HAP-1 (cell line): Measurements from ENCODE around the gene PCID2.

Experiments used
- DNase-seq, 2 experiments: peaks; one replicate each; pipeline ENCODE4 v3.0.0-alpha.2; 2016 to 2020; ENCODE audit warnings: low spot score in 2 of 2
- H3K27me3 ChIP-seq: fragments of 250-450 bp; sonication (Bioruptor Pico); 2 replicates; pipeline ENCODE4 v1.5.1; 2020; ENCODE audit warnings: low read depth, mild to moderate bottlenecking, moderate library complexity
- H3K36me3 ChIP-seq: fragments of 250-450 bp; sonication (Bioruptor Pico); replicated peaks from 2 replicates; pipeline ENCODE4 v1.5.1; 2020; ENCODE audit warnings: mild to moderate bottlenecking
- H3K4me1 ChIP-seq: fragments of 250-450 bp; sonication (Bioruptor Pico); 2 replicates; pipeline ENCODE4 v1.5.1; 2020; ENCODE audit warnings: mild to moderate bottlenecking
- H3K4me3 ChIP-seq: fragments of 250-450 bp; sonication (Bioruptor Pico); 2 replicates; pipeline ENCODE4 v1.5.1; 2020; ENCODE audit warnings: mild to moderate bottlenecking, moderate library complexity
- H3K9me3 ChIP-seq: fragments of 250-450 bp; sonication (Bioruptor Pico); 2 replicates; pipeline ENCODE4 v1.5.1; 2020; ENCODE audit warnings: mild to moderate bottlenecking, moderate library complexity
- in situ Hi-C: fragments of 300-500 bp; cut with MboI; formaldehyde crosslinking; loops from 3 replicates; pipeline ENCODE4 v1.14.3; 2020; ENCODE audit warnings: low sequenced_read_pairs, inconsistent platforms, mixed read lengths

Gene PCID2

DNA sequence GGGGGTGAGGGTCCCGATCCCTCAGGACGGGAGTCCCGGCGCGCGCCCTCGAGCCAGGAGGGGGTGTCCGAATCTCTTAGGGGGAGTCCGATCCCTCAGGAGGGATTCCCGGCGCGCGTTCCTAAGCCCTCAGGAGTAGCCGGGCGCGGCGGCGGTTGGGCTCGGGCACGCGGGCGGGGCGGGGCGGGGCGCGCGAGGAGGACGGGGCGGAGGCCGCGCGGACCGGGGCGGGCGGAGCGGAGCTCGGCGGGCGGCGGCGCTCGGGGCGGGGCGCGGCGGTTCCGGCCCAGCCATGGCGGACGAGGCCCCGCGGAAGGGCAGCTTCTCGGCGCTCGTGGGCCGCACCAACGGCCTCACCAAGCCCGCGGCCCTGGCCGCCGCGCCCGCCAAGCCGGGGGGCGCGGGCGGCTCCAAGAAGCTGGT, 878 bp upstream of the PCID2 start, which contains the start of gene CUL4A:
Gene CUL4A, plus strand, starts transcription at position 278 of the 423 bp plus-strand sequence. Its CDS starts 15 bp downstream, at position 293.
- peak; percentile 58 to 89 for DNase-seq
- peaks cover 44% of the 10 kb centered on the region for H3K36me3 ChIP-seq
- H3K4me3 ChIP-seq: peak within 1 kb of the TSS; percentile 98
- H3K9me3 ChIP-seq: no peaks in the 10 kb centered on the region
- no peaks in the 10 kb centered on the region for H3K27me3 ChIP-seq
- H3K4me1 ChIP-seq: peaks cover 21% of the 10 kb centered on the region
- in situ Hi-C loops: no loop called here

DNA sequence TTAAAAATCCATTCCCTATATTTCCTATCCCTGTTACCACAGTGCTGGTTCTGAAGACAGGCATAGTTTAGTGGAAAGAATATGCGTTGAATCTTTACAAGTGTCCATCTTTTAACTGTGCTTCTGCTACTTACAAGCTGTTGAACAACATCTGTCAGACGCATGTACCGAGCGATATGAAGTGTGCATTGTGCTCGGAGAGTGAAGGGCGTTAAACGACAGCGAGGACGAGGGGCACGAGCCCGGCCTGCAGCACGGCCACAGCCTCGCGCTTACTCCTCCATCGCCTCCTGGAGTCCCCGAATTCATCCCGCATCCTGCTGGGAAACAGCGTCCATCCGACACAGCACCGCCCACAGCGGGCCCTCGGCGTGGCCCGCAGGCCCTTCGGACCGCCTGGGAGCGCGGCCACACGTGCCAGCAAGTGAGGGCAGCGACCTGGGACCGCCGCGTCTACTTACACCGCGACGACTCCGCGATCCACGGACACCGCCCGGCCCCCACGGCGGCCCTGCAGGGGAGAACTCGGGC, 514 bp downstream of the PCID2 start:
- peaks cover 47% of the 10 kb centered on the region for H3K36me3 ChIP-seq
- in situ Hi-C loops: no loop called here
- H3K4me3 ChIP-seq: peak overlapping the region; percentile 98
- peak; percentile 4 to 48 for DNase-seq
- no peaks in the 10 kb centered on the region for H3K9me3 ChIP-seq
- H3K4me1 ChIP-seq: peaks cover 21% of the 10 kb centered on the region
- H3K27me3 ChIP-seq: no peaks in the 10 kb centered on the region

DNA sequence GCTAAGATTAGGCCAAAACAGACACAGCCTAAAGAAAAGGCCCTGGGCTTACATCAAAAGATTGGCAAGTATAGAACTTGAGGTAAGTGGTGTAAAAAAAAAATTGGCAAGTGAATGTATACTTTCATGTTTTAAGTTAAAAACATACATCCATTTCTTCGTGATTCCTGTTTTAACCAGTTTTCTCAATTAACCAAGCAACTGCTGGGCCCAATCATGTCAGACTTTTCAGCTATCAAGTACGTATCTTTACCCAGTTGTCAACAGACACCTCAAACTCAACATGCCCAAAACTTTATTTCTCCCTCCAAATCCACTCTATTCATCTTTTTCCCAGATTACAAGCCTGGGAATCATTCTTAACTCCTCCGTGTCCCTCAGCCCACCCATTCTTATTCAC, 1.0 kb downstream of the PCID2 start:
- in situ Hi-C loops: no loop called here
- Histone ChIP-seq H3K27me3 (no peaks in the 10 kb centered on the region), H3K4me3 (peak overlapping the region; percentile 98), H3K36me3 (peaks cover 47% of the 10 kb centered on the region), H3K4me1 (peaks cover 21% of the 10 kb centered on the region), H3K9me3 (no peaks in the 10 kb centered on the region)
- no peak for DNase-seq

DNA sequence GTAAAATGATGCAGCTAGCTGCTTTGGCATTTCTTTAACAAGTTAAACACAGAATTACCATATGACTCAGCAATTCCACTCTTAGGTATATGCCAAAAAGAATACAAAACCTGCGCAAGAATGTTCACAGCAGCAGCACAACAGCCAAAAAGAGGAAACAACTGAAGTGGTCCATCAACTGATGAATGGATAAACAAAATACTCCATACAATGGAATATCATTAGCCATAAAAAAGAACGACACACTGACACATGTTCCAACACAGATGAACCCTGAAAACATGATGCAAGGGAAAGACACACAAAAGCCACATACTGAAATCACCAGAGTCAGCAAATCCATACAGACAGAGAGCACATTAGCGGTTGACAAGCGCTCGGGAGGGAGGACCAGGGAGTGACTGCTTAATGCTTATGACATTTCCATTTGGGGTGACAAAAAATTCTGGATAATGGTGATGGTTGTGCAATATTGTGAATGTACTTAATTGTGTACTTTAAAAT, 3.0 kb downstream of the PCID2 start:
- no peak for DNase-seq
- no peak overlapping the region for H3K4me3 ChIP-seq
- H3K36me3 ChIP-seq: peaks cover 33% of the 10 kb centered on the region
- in situ Hi-C loops: no loop called here
- H3K4me1 ChIP-seq: peaks cover 18% of the 10 kb centered on the region
- H3K9me3 ChIP-seq: no peaks in the 10 kb centered on the region
- no peaks in the 10 kb centered on the region for H3K27me3 ChIP-seq

DNA sequence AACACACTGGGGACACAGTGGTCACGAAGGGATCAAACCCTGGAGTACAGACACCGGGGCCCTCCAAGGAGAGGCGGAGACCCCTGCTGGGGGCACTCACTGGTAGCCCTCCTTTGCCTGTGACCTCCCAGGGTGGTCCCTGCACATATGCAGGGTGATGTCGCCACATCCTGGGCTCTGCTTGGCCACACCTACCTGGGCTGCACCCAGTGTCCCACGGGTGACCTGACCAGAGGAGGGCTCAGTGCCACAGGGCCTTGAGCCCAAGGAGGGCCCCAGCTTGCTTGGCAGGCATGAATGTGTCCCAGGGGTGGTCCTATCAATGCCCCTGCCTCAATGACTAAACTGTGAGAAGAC, 4.1 kb downstream of the PCID2 start:
- in situ Hi-C loops: no loop called here
- no peak overlapping the region for H3K4me3 ChIP-seq
- H3K36me3 ChIP-seq: peaks cover 41% of the 10 kb centered on the region
- H3K9me3 ChIP-seq: no peaks in the 10 kb centered on the region
- no peak for DNase-seq
- H3K4me1 ChIP-seq: peaks cover 18% of the 10 kb centered on the region
- H3K27me3 ChIP-seq: no peaks in the 10 kb centered on the region

DNA sequence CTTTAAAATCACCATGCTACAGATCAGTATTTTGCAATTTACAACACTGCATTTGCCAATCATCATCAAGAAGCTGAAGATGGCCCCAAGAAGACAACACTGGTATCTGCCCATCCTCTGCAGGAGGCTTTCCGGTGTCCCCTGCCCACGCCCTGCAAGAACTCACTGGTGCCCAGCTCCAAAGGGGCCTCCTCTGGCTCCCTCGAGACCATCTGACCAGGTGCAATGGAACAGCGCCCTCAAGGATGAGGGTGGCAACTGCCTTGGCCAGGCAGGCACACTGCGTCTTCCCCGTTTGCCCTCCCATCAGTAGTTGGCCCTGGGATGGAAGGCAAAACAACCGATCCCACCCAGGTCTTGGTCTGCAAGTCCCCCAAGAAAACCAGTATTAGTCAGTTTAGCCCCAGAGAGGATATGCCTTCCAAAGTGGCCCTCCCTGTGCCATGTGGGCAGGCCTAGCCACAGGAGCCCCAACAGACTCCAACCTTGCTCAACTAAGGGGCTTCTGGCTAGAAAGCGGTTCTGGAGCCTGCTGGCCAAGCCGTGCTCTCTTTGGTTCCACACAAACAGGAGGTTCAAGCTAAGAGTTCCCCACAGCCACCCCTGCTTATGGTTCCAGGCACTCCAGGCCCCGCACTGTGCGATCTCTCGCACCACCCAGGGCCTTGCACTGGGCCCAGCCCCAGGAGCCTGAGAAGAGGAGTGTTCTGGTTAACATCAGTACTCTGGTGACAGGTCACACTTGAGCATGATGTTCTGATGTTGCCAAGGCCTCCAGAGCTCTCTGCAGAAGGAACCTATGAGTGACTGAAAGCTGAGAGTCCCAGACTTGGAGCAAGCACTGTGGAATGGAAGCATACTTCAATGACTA, 4.7 kb downstream of the PCID2 start:
- in situ Hi-C loops: no loop called here
- H3K9me3 ChIP-seq: no peaks in the 10 kb centered on the region
- H3K27me3 ChIP-seq: no peaks in the 10 kb centered on the region
- H3K4me3 ChIP-seq: no peak overlapping the region
- H3K4me1 ChIP-seq: peaks cover 18% of the 10 kb centered on the region
- H3K36me3 ChIP-seq: peaks cover 47% of the 10 kb centered on the region
- no peak for DNase-seq

DNA sequence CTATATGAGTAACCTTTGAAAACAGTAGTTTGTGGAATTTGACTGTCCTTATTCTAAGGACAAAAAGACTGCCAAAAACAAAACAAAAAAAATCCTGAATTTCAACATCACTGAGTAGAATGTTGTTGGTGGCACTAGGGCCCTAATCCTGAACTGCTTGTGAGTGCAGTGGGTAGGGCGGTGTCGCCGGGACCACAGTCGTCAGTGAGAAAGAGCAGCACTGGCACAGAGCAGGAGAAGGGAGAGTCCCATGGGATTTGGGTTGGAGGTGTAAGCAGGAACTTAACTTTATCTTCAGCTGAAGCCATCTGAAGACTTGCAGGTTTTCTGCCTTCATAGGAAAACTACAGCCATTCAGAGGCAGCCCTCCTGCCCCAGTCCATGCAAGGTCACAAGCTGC, 5.6 kb downstream of the PCID2 start:
- in situ Hi-C loops: no loop called here
- no peaks in the 10 kb centered on the region for H3K27me3 ChIP-seq
- peaks cover 52% of the 10 kb centered on the region for H3K36me3 ChIP-seq
- no peak for DNase-seq
- no peaks in the 10 kb centered on the region for H3K9me3 ChIP-seq
- H3K4me3 ChIP-seq: no peak overlapping the region
- H3K4me1 ChIP-seq: peaks cover 18% of the 10 kb centered on the region

DNA sequence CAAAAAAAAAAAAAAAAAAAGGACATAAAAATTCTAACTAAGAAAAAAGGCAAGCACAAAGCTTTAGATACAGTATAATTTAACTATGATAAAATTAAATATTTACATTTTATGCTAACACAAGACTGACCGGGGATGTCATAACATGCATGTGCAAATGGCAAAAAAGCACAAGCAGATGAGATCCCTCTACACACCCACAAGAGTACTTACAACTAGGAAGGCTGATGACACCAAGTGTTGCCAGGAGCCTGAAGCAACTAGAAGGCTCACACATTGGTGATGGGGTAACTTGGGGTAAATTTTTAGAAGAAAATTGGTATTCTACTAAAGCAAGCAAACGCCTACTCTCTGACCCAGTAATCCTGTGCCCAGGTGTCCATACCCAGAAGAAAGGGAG, 6.7 kb downstream of the PCID2 start:
- no peak for DNase-seq
- H3K4me3 ChIP-seq: no peak overlapping the region
- H3K4me1 ChIP-seq: peaks cover 12% of the 10 kb centered on the region
- no peaks in the 10 kb centered on the region for H3K27me3 ChIP-seq
- H3K9me3 ChIP-seq: no peaks in the 10 kb centered on the region
- in situ Hi-C loops: no loop called here
- peaks cover 61% of the 10 kb centered on the region for H3K36me3 ChIP-seq

DNA sequence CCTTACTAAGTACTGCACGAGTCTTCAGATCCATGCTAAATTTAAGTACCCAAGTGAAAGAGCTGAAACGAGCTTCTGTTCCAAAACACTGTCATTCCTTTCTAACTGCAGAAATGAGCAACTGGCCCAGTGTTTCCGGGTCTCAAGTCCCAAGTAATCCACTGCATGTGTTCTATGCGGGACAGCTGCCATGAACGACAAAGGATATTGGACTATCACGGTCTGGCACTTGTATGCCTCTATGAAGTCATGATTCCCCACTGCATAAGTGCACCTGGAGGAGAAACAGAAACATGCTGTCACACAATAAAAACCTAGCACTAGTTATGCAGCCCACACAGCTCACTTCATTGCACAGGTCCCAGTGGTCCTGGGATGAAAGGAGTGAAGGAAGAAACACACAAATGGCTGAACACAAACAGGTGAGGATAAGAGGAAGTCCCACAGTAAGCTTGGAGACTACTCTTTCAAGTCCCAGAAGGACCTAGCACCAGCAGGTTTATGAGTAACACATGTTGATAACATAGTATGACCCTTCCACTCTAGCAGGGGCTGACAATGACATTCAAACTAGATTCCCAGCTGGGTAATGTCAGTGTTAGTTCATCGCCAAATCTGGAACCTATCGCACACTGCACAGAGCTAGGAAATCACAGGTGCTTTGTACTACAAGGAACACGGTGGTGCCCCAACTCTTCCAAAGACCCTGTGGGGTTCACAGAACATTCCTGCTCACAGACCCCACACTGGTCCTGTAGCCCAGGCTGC, 11.3 kb downstream of the PCID2 start:
- no peak for DNase-seq
- no peaks in the 10 kb centered on the region for H3K27me3 ChIP-seq
- no peaks in the 10 kb centered on the region for H3K9me3 ChIP-seq
- in situ Hi-C loops: no loop called here
- no peaks in the 10 kb centered on the region for H3K4me1 ChIP-seq
- peaks cover 72% of the 10 kb centered on the region for H3K36me3 ChIP-seq
- no peak overlapping the region for H3K4me3 ChIP-seq

DNA sequence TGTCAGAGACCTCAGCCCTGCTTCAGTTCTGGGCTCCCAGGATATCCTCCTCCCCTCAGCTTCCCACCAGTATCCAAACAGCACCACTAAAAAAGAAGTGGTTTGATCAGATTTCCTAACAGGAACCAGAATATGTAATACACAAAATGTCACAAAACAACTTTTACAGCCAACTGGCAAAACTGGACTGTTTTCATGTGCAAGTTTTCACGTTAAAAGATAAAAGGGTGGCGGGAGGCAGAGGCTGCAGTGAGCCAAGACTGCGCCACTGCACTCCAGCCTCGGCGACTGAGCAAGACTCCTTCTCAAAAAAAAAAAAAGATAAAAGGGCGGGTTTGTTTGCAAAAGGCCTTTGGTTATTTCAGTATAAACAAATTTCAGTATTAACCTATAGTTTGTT, 13.1 kb downstream of the PCID2 start:
- in situ Hi-C loops: no loop called here
- Histone ChIP-seq H3K36me3 (peaks cover 77% of the 10 kb centered on the region), H3K4me1 (no peaks in the 10 kb centered on the region), H3K4me3 (no peak overlapping the region), H3K27me3 (no peaks in the 10 kb centered on the region), H3K9me3 (no peaks in the 10 kb centered on the region)
- DNase-seq: no peak

DNA sequence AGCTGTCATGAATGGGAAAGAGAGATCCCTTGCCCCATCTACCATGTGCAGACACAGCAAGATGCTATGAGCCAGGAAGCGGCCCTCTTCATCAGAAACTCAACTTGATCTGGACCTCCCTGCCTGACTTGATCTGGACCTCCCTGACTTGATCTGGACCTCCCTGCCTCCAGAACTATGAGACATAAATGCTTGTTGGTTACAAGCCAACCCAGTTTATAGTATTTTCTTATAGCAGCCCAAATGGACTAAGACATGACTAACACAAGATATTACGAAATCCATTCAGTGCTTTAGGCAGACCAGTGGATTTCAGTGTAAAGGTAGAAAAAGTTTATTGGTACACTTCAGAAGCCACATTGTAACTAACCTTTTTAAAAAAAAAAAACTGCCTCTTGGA, 15.6 kb downstream of the PCID2 start:
- Histone ChIP-seq H3K27me3 (no peaks in the 10 kb centered on the region), H3K4me3 (no peak overlapping the region), H3K9me3 (no peaks in the 10 kb centered on the region), H3K4me1 (no peaks in the 10 kb centered on the region), H3K36me3 (peaks cover 67% of the 10 kb centered on the region)
- no peak for DNase-seq
- in situ Hi-C loops: no loop called here

DNA sequence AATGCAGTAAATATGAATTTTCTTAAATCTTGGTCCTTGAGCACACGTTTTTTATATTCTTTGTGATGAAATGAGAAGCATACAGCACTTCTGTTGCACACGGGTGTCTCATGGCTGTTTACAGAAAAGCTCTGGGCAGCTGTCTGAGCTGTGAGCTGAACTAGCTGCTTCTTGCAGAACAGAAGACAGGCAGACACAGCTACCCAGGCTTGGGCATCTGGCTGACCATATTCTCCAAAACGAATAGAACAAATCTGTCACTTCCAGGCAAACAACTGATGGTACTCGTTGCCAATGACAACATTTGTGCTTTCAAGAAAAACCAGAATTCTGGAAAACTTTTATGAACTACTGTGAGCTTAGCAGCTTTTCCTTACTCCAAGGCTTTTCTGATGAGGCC, 16.2 kb downstream of the PCID2 start:
- H3K27me3 ChIP-seq: no peaks in the 10 kb centered on the region
- in situ Hi-C loops: no loop called here
- no peak overlapping the region for H3K4me3 ChIP-seq
- no peaks in the 10 kb centered on the region for H3K4me1 ChIP-seq
- no peak for DNase-seq
- H3K9me3 ChIP-seq: no peaks in the 10 kb centered on the region
- peaks cover 66% of the 10 kb centered on the region for H3K36me3 ChIP-seq

DNA sequence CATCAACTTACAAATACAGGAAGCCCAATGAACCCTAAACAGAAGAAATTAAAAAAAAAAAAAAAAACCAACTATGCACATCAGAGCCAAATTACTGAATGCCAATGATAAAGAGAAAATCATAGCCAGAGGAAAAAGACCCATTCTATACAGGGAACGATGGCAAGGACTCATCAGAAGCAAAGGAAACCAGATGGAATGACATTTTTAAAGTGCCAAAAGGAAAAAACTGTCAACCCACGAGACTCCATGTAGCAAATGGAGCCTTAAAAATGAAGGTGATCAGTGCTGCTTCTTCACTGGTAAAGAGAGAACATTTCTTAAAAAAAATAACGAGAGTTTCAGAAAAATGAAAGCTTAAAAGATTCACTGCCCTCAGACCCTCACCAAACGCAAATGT, 18.3 kb downstream of the PCID2 start:
- in situ Hi-C loops: no loop called here
- Histone ChIP-seq H3K9me3 (no peaks in the 10 kb centered on the region), H3K4me1 (no peaks in the 10 kb centered on the region), H3K36me3 (peaks cover 62% of the 10 kb centered on the region), H3K27me3 (no peaks in the 10 kb centered on the region), H3K4me3 (no peak overlapping the region)
- DNase-seq: no peak
